ENCODE measurements around the gene TBX6. TPM values are rescaled to one million over a fixed set of nuclear protein-coding genes. Genes with fewer than 3 reads are reported as not detected.

The TBX6 gene
- total RNA-seq, 4 donors from 2014 or later, result 0.29 to 0.92 (median 0.67) TPM

GRCh38 chr16:30124985-30125379 lies 33.3 kb upstream of the TBX6 start:
- H3K36me3 ChIP-seq, result no peaks in the 10 kb centered on the region
- intact Hi-C loops (cut with DNase I; ENCODE audit: low total_unique reads), result loop anchor here (5.0 kb wide), 1 partner anchor 572 kb away; the partner anchor contains the start of gene SRCAP

GRCh38 chr16:30122604-30123160 lies 31.0 kb upstream of the TBX6 start:
- in situ Hi-C loops (cut with MboI; ENCODE audit: low sequenced_read_pairs in 4 of 4), result loop anchor here in 1 of 4 donors (25.0 kb wide), 1 partner anchor 290 kb away; the partner anchor contains the start of gene ZNF771
- no peaks in the 10 kb centered on the region for H3K9me3 ChIP-seq
- peak overlapping the region; percentile 79 to 92 (median 86) for H3K4me3 ChIP-seq
- DNase-seq (no peak), ATAC-seq (no peak)
- H3K36me3 ChIP-seq, result peaks cover 0 to 20% of the 10 kb centered on the region in 2 donors
- intact Hi-C loops (cut with DNase I; ENCODE audit: low total_unique reads), result loop anchor here (1.0 to 5.0 kb wide), 4 partner anchors 26 to 575 kb away; partner anchors contain the start of genes ALDOA, SRCAP and YPEL3
- H3K27ac ChIP-seq, result peak overlapping the region; percentile 85 to 96 (median 87)
- H3K4me1 ChIP-seq, result peaks cover 14 to 18% of the 10 kb centered on the region in 2 donors
- TF ChIP-seq CTCF (IDR thresholded peaks at IDR 0.05 in 4 of 5, conservative IDR thresholded peaks at IDR 0.05 in 1 of 5) (no peak), POLR2A (IDR thresholded peaks at IDR 0.05) (no peak)
- no peaks in the 10 kb centered on the region for H3K27me3 ChIP-seq

More at GRCh38 chr16:30124985-30125379, 33.3 kb upstream of the TBX6 start:
- TF ChIP-seq POLR2A (IDR thresholded peaks at IDR 0.05), result no peak
- TF ChIP-seq CTCF (IDR thresholded peaks at IDR 0.05 in 4 of 5, conservative IDR thresholded peaks at IDR 0.05 in 1 of 5), result no peak
- ATAC-seq (no peak), DNase-seq (no peak)
- in situ Hi-C loops (cut with MboI; ENCODE audit: low sequenced_read_pairs in 4 of 4), result loop anchor here in 1 of 4 donors (25.0 kb wide), 1 partner anchor 287 kb away; the partner anchor contains the start of gene ZNF771
- peaks cover 14 to 18% of the 10 kb centered on the region in 2 donors for H3K4me1 ChIP-seq
- H3K4me3 ChIP-seq, result no peak overlapping the region
- no peaks in the 10 kb centered on the region for H3K9me3 ChIP-seq
- peak overlapping the region; percentile 61 to 96 (median 87) for H3K27ac ChIP-seq
- no peaks in the 10 kb centered on the region for H3K27me3 ChIP-seq

- DNase-seq, result peak; percentile 18 to 49
- in situ Hi-C loops (cut with MboI; ENCODE audit: low sequenced_read_pairs in 4 of 4), result loop anchor here in 1 of 4 donors (25.0 kb wide), 1 partner anchor 290 kb away; the partner anchor contains the start of gene ZNF771
- ATAC-seq, result peak; percentile 7 to 42
- Histone ChIP-seq H3K27ac (peak overlapping the region; percentile 85 to 96 (median 87)), H3K4me1 (peaks cover 14 to 18% of the 10 kb centered on the region in 2 donors), H3K9me3 (no peaks in the 10 kb centered on the region), H3K36me3 (peaks cover 0 to 28% of the 10 kb centered on the region in 2 donors), H3K4me3 (peak overlapping the region; percentile 79 to 92 (median 86)), H3K27me3 (no peaks in the 10 kb centered on the region)
- TF ChIP-seq CTCF (IDR thresholded peaks at IDR 0.05 in 4 of 5, conservative IDR thresholded peaks at IDR 0.05 in 1 of 5), result no peak
- TF ChIP-seq POLR2A (IDR thresholded peaks at IDR 0.05), result peak in 1 of 2 donors; percentile 45
- intact Hi-C loops (cut with DNase I; ENCODE audit: low total_unique reads), result loop anchor here (2.0 to 5.0 kb wide), 2 partner anchors 25 to 575 kb away; partner anchors contain the start of genes SRCAP and YPEL3
Observed at GRCh38 chr16:30121741-30122571, 30.2 kb upstream of the TBX6 start.

- H3K36me3 ChIP-seq, result peaks cover 0 to 38% of the 10 kb centered on the region in 2 donors
- H3K27ac ChIP-seq, result peak overlapping the region in 3 of 4 donors; percentile 85 to 96 (median 89)
- intact Hi-C loops (cut with DNase I; ENCODE audit: low total_unique reads) (loop anchor here (5.0 kb wide), 1 partner anchor 577 kb away; the partner anchor contains the start of gene SRCAP), in situ Hi-C loops (cut with MboI; ENCODE audit: low sequenced_read_pairs in 4 of 4) (loop anchor here in 1 of 4 donors (25.0 kb wide), 1 partner anchor 292 kb away; the partner anchor contains the start of gene ZNF771)
- DNase-seq (no peak), ATAC-seq (no peak)
- no peaks in the 10 kb centered on the region for H3K27me3 ChIP-seq
- no peaks in the 10 kb centered on the region for H3K9me3 ChIP-seq
- peaks cover 14 to 18% of the 10 kb centered on the region in 2 donors for H3K4me1 ChIP-seq
- H3K4me3 ChIP-seq, result no peak overlapping the region
- TF ChIP-seq CTCF (IDR thresholded peaks at IDR 0.05 in 4 of 5, conservative IDR thresholded peaks at IDR 0.05 in 1 of 5) (no peak), POLR2A (IDR thresholded peaks at IDR 0.05) (no peak)
Observed at GRCh38 chr16:30120340-30121105, 28.8 kb upstream of the TBX6 start.
